Epithelial cell of proximal tubule (primary cell): ENCODE results near the gene DAND5. TPM values are rescaled to one million over a fixed set of nuclear protein-coding genes. Genes with fewer than 3 reads are reported as not detected.

ENCODE experiments used
- DNase-seq: peaks from one replicate; pipeline ENCODE4 v3.0.0-alpha.2; 2011; ENCODE audit warnings: low read depth
- H3K4me3 ChIP-seq: 2 replicates; pipeline ENCODE4 v1.5.1; 2011; ENCODE audit warnings: low read depth, mild to moderate bottlenecking, low read length
- total RNA-seq: library from RNA; depleted of rRNA; stranded (reverse); fragments of >200 nt; gene quantifications from 2 replicates; pipeline ENCODE4 v1.2.3, GENCODE V29; 2015
- TF ChIP-seq, protein P1 (sequence below): conservative IDR thresholded peaks from 2 replicates; pipeline ENCODE4 v1.5.1; 2012; ENCODE audit warnings: low read depth, mild to moderate bottlenecking, low read length

Gene DAND5
- total RNA-seq, 1 donor from 2014 or later = 0.06 TPM

DNA sequence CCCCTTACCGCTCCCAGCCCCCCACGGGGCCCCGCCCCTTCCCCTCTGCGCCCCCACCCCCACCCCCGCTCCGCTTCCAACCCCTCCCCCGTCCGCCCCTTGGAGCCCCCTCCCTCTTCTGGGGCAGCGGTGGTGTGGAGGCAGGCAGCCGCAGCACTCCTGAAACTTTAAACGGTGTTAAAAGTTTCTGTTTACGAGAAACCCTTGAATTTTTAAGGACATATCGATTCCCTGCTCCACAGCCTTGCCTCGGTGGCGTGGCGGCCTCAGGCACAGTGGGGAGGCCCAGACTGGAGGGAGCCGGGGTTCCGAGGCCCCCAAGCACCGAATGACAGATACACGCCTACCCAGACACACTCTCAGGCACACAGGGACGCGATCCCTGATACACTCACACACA is 21.1 kb downstream of the DAND5 start:
- no peak overlapping the region for H3K4me3 ChIP-seq
- TF ChIP-seq, protein P1, sequence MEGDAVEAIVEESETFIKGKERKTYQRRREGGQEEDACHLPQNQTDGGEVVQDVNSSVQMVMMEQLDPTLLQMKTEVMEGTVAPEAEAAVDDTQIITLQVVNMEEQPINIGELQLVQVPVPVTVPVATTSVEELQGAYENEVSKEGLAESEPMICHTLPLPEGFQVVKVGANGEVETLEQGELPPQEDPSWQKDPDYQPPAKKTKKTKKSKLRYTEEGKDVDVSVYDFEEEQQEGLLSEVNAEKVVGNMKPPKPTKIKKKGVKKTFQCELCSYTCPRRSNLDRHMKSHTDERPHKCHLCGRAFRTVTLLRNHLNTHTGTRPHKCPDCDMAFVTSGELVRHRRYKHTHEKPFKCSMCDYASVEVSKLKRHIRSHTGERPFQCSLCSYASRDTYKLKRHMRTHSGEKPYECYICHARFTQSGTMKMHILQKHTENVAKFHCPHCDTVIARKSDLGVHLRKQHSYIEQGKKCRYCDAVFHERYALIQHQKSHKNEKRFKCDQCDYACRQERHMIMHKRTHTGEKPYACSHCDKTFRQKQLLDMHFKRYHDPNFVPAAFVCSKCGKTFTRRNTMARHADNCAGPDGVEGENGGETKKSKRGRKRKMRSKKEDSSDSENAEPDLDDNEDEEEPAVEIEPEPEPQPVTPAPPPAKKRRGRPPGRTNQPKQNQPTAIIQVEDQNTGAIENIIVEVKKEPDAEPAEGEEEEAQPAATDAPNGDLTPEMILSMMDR = no peak
- DNase-seq = no peak

DNA sequence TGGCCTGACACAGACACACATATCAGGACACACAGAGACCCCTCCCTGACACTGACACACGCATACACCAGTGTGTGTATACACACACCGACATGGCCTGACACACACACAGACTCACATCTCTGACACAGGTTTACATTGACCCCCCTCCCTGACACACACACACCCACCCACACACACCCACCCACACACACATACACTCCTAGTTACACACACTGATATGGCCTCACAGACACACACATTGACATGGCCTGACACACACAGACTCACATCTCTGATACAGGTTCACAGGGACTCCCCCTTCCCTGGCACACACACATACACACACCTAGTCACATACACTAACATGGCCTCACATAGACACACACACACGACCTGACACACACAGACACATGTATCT is 21.5 kb downstream of the DAND5 start:
- no peak overlapping the region for H3K4me3 ChIP-seq
- TF ChIP-seq, protein P1 = no peak
- no peak for DNase-seq

DNA sequence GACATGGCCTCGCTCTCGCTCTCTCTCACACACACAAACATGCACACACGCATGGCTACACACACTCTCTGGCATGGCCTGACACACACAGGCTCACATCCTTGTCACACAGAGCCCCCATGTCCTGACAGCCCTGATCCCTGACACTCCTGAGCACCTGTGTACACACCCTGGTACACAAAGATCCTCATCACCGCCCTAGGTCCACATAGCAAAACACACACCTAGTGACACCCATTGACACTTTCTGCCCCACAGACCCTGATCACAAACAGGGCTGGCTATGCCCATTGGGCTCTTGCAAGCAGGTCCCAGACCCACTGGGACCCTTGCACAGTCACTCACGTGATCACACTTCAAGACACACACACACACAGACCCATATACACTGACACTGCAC is 21.9 kb downstream of the DAND5 start:
- no peak for DNase-seq
- H3K4me3 ChIP-seq = no peak overlapping the region
- TF ChIP-seq, protein P1 = no peak

DNA sequence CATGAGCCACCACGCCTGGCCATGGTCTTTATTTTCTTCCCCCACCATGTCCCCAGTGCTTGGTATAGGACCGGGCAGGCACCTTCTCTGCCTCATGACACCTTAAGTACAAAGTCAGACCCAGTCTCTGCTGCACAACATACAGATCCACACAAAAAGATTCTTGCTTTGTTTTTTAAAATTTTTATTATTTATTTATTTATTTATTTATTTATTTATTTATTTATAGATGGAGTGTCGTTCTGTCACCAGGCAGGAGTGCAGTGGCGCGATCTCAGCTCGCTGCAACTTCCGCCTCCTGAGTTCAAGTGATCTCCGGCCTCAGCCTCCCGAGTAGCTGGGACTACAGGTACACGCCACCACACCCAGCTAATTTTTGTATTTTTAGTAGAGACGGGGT is 23.4 kb downstream of the DAND5 start:
- no peak overlapping the region for H3K4me3 ChIP-seq
- no peak for DNase-seq
- TF ChIP-seq, protein P1 = no peak

DNA sequence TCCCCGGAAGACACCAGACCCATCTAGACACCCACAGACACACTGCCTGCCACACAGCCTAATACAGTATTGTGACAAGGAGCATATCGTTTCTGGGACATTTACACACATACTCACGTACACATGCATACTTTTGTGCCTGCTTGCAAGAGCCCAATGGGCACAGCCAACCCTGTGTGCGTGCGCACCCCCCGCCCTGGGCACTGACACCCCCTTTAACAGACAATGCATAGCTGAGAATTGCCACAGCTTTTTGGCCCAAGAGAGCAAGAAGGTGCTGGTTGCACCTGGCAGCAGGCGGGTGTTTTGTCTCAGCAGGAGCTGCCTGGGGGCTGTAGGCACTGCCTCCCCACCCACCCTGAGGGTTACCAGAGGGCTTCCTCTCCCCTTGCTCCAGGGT is 24.2 kb downstream of the DAND5 start:
- no peak overlapping the region for H3K4me3 ChIP-seq
- TF ChIP-seq, protein P1 = no peak
- DNase-seq = no peak

GRCh38 chr19:12994701-12995595 is 25.6 kb downstream of the DAND5 start, which contains the start of gene NFIX:
TSS of gene NFIX (plus strand) at chr19:12995475. CDS start at chr19:12995838, 363 bp downstream.
- no peak for DNase-seq
- TF ChIP-seq, protein P1 = no peak
- peak within 1 kb of the TSS; percentile 69 for H3K4me3 ChIP-seq
